H54 (cell line): ENCODE data around the gene DSN1.

Experiments used
- DNase-seq: peaks from one replicate; pipeline ENCODE4 v3.0.0; 2011; ENCODE audit warnings: low spot score, mixed read lengths; ENCODE audit not compliant: insufficient read length
- FAIRE-seq: peaks from 3 replicates; lab custom pipeline; 2011; peaks lifted over from hg19 to GRCh38; lab: Jason Lieb, UNC
- POLR2A ChIP-seq: IDR thresholded peaks from 2 replicates; pipeline ENCODE4 v1.6.1; 2011; ENCODE audit warnings: low read depth, mild to moderate bottlenecking, low read length

Gene DSN1

DNA sequence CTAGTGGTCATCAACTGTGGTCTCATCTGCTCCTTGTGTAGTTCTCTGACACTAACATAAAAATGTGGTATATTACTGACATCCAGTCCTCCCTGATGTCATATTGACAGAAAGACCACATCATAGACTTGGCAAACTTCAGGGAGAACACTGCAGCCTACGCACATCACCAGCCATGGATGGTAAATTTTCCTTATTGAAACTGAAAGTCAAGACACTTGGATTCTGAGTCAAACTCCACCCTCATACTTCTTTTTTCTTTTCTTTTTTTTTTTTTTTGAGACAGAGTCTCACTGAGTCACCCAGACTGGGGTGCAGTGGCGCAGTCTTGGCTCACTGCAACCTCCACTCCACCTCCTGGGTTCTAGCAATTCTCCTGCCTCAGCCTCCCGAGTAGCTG, 53.1 kb downstream of the DSN1 start:
- TF ChIP-seq POLR2A = no peak
- DNase-seq (no peak), FAIRE-seq (no peak)

DNA sequence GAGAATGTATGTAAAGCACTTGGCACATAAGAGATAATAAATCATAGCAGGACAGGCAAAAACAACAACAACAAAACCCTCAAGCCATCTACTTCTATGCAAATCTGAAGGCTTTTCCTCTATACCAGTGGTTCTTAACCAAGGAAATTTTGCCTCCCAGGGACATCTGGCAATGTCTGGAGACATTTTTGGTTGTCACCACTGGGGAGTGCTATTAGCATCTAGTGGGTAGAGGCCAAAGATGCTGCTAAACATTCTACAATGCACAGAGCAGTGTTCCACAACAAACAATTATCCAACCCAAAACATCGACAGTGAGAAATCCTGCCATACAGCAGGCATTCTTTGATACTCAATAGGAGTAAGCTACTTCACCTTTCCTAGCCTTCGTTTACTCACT, 55.9 kb downstream of the DSN1 start:
- FAIRE-seq (no peak), DNase-seq (no peak)
- no peak for TF ChIP-seq POLR2A

DNA sequence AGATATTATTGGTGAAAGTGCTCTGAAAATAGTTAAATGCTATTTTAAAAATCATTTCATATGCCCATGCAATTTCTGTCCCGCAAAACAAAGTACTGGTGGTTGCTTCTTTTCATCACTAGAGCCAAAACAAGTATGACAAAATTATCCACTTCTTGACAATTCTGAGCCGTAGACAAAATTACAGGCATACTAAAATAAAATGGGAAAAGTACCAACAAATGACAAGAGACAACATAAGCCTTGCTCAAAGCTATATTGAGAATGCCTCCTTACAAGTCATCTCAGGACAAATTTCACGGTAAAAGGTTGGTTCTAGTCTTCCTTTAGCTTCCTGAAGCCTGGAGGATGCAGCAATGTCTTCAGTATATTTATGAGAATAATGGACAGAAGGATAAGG, 56.5 kb downstream of the DSN1 start:
- TF ChIP-seq POLR2A = no peak
- DNase-seq (no peak), FAIRE-seq (no peak)

DNA sequence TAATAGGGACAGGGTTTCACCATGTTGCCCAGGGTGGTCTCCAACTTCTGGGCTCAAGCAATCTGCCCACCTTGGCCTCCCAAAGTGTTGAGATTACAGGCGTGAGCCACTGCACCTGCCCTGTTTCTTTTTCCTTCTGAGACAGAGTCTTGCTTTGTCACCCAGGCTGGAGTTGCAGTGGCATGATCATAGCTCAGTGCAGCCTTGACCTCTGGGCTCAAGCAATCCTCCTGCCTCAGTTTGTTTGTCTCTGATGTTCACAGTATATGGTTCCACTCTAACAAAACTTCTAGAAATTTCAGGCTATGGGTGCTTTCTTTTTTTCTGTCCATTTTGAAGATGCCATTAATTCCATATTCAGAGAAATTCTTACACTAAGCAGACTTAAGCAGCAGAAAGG, 60.8 kb downstream of the DSN1 start:
- DNase-seq = no peak
- no peak for TF ChIP-seq POLR2A
- no peak for FAIRE-seq

- FAIRE-seq (no peak), DNase-seq (no peak)
- TF ChIP-seq POLR2A = no peak
Observed at GRCh38 chr20:36709126-36709525, 64.4 kb downstream of the DSN1 start.

- no peak for TF ChIP-seq POLR2A
- FAIRE-seq = no peak
- DNase-seq = no peak
Observed at GRCh38 chr20:36703530-36703929, 70.0 kb downstream of the DSN1 start.
